Thoracic aorta (tissue), 2 donors: ENCODE results near the gene GSTCD. TPM values are rescaled to one million over a fixed set of nuclear protein-coding genes. Genes with fewer than 3 reads are reported as not detected.
"Not testable (repeated sequence)": the region's sequence is repeated elsewhere in the genome, so short reads cannot be mapped to it uniquely, and the experiment has no call there.

Source experiments
- ATAC-seq: fragments of 150-250 bp; one replicate; pipeline ENCODE4 v1.8.0; 2017; ENCODE audit warnings: low read depth; ENCODE audit not compliant: insufficient number of reproducible peaks, low FRiP score
- DNase-seq: peaks from one replicate; pipeline ENCODE4 v3.0.0-alpha.2; 2020; ENCODE audit warnings: low spot score
- H3K27ac ChIP-seq, 2 donors: fragments of 200-600 bp; sonication (generic); 1 replicate in 1 of 2; 2 replicates in 1 of 2; pipeline ENCODE4 v1.5.1; 2016; ENCODE audit warnings: mild to moderate bottlenecking in 2 of 2, moderate library complexity in 2 of 2
- H3K27me3 ChIP-seq: fragments of 200-600 bp; sonication (generic); replicated peaks from 2 replicates; pipeline ENCODE4 v1.6.0; 2016; ENCODE audit warnings: mild to moderate bottlenecking; ENCODE audit not compliant: insufficient read depth
- H3K36me3 ChIP-seq: fragments of 200-600 bp; sonication (generic); one replicate; pipeline ENCODE4 v1.5.1; 2016
- H3K4me1 ChIP-seq, 2 donors: fragments of 200-600 bp; sonication (generic); 1 replicate in 1 of 2; 2 replicates in 1 of 2; pipeline versions ENCODE4 v1.5.1 to v1.6.0; 2016; ENCODE audit warnings: low read depth in 2 of 2, mild to moderate bottlenecking in 1 of 2; ENCODE audit not compliant: control insufficient read depth in 1 of 2
- H3K4me3 ChIP-seq: fragments of 200-600 bp; sonication (generic); 2 replicates; pipeline ENCODE4 v1.5.1; 2016; ENCODE audit warnings: mild to moderate bottlenecking
- H3K9me3 ChIP-seq: fragments of 200-600 bp; sonication (generic); 2 replicates; pipeline ENCODE4 v1.5.1; 2016
- total RNA-seq, 2 donors: library from RNA; depleted of rRNA; stranded (reverse); fragments of >200 nt; gene quantifications; one replicate each; pipeline versions ENCODE4 v1.1.0 to v1.2.3, GENCODE V29; 2016
- TF ChIP-seq, protein P1 (sequence below): fragments of 200-600 bp; sonication (generic); IDR thresholded peaks from one replicate; pipeline ENCODE4 v1.5.1; 2019; ENCODE audit warnings: antibody characterized with exemption

The GSTCD gene
- total RNA-seq, 2 donors from 2014 or later = 6.6 to 6.9 TPM

DNA sequence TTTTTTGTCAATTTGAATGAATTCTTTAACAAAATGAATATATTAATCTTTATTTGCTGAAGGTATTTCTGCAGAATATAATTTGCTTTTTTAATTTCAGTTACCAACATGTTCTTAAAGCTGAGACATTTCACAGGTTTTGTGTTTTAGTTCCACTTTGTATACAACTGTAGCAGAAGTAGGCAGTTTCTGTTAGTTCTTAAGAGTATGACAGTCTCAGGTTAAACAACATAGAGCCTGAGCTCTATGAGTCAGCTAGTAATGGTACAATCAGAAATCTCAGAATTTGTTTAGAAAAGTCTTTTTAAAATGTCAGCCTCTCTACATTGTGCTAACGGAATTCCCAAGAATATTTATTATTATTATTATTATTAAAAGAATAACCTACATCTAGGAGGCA, 50.4 kb downstream of the GSTCD start:
- DNase-seq (no peak), ATAC-seq (no peak)
- Histone ChIP-seq H3K4me1 (peaks cover 0 to 3% of the 10 kb centered on the region in 2 donors), H3K36me3 (no peaks in the 10 kb centered on the region), H3K4me3 (no peak overlapping the region), H3K27ac (no peak overlapping the region), H3K9me3 (no peaks in the 10 kb centered on the region), H3K27me3 (no peaks in the 10 kb centered on the region)
- TF ChIP-seq, protein P1, sequence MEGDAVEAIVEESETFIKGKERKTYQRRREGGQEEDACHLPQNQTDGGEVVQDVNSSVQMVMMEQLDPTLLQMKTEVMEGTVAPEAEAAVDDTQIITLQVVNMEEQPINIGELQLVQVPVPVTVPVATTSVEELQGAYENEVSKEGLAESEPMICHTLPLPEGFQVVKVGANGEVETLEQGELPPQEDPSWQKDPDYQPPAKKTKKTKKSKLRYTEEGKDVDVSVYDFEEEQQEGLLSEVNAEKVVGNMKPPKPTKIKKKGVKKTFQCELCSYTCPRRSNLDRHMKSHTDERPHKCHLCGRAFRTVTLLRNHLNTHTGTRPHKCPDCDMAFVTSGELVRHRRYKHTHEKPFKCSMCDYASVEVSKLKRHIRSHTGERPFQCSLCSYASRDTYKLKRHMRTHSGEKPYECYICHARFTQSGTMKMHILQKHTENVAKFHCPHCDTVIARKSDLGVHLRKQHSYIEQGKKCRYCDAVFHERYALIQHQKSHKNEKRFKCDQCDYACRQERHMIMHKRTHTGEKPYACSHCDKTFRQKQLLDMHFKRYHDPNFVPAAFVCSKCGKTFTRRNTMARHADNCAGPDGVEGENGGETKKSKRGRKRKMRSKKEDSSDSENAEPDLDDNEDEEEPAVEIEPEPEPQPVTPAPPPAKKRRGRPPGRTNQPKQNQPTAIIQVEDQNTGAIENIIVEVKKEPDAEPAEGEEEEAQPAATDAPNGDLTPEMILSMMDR = no peak

DNA sequence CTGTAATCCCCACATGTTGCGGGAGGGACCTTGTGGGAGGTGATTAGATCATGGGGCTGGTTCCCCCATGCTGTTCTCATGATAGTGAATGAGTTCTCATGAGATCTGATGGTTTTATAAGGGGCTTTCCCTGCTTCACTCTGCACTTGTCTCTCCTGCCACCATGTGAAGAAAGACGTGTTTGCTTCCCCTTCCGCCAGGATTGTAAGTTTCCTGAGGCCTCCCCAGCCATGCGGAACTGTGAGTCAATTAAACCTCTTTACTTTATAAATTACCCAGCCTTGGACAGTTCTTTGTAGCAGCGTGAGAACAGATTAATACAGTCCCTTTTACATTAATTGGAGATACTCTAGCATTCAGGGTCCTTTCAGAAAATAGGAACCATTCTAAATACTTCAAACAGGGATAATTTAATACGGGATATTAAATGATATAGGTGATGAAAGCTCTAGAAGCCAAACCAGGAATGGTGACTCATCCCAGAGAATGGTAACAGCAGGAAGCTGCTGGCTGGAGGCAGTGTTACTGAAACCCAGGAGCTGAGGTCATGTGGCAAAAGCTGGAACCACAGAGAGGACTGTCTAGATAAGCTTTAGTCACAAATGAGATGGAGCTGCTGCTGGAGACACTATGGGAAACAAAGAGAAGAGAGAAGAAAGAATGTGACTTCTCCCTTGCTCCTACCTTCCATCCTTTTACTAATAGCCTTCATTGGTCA, 57.3 kb downstream of the GSTCD start:
- ATAC-seq = no peak
- TF ChIP-seq, protein P1 = no peak

DNA sequence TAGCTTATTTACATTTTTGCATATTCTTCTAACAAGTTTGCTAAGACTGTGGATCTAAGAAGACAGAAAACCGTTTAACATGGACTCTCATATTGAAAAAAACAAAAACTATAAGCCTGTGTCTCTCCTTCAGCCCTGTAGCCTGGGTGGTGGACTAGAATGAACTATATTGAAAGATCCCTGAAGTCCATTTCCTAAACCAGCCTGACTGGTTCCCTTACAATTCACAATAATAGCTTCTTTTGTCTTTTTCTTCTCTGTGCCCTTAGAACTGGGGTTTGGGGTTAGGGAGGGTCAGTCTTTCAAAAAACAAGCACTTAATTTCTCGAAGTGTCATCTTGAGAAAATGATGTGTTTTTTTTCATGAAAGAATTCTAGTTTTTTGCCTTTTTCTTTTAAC, 59.0 kb downstream of the GSTCD start:
- H3K27ac ChIP-seq = no peak overlapping the region
- no peaks in the 10 kb centered on the region for H3K4me1 ChIP-seq
- no peaks in the 10 kb centered on the region for H3K36me3 ChIP-seq
- ATAC-seq (no peak), DNase-seq (no peak)
- H3K9me3 ChIP-seq = no peaks in the 10 kb centered on the region
- no peak overlapping the region for H3K4me3 ChIP-seq
- TF ChIP-seq, protein P1 = no peak
- H3K27me3 ChIP-seq = no peaks in the 10 kb centered on the region

More for the DNA sequence above, 57.3 kb downstream of the GSTCD start:
- Histone ChIP-seq H3K4me1 (no peaks in the 10 kb centered on the region), H3K4me3 (no peak overlapping the region), H3K36me3 (no peaks in the 10 kb centered on the region), H3K27ac (no peak overlapping the region), H3K9me3 (no peaks in the 10 kb centered on the region), H3K27me3 (no peaks in the 10 kb centered on the region)
- DNase-seq = no peak

DNA sequence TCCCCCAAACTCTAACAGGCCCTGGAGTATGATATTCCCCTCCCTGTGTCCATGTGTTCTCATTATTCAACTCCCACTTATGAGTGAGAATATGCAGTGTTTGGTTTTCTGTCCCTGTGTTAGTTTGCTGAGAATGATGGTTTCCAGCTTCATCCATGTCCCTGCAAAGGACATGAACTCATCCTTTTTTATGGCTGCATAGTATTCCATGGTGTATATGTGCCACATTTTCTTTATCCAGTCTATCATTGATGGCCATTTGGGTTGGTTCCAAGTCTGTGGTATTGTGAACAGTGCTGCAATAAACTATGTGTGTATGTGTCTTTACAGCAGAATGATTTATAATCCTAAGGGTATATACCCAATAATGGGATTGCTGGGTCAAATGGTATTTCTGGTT, 61.9 kb downstream of the GSTCD start:
- H3K9me3 ChIP-seq, H3K36me3 ChIP-seq, ATAC-seq, H3K27me3 ChIP-seq, H3K4me3 ChIP-seq, DNase-seq, H3K27ac ChIP-seq, H3K4me1 ChIP-seq: not testable (repeated sequence)

- DNase-seq, H3K4me3 ChIP-seq, H3K27ac ChIP-seq, H3K4me1 ChIP-seq, H3K9me3 ChIP-seq, ATAC-seq, H3K27me3 ChIP-seq, H3K36me3 ChIP-seq: not testable (repeated sequence)
These were observed 63.5 kb downstream of the GSTCD start for GRCh38 chr4:105772065-105772464.

GRCh38 chr4:105775760-105776415, 67.3 kb downstream of the GSTCD start:
- not testable (repeated sequence) for H3K27ac ChIP-seq, H3K4me3 ChIP-seq, H3K36me3 ChIP-seq, ATAC-seq, DNase-seq, H3K27me3 ChIP-seq, H3K4me1 ChIP-seq, H3K9me3 ChIP-seq
